AG04449 (cell line): ENCODE data around the gene CTNNBIP1.

Source experiments
- CTCF ChIA-PET: fragments of 350-600 bp; formaldehyde crosslinking; extraction: SDS; loops from one replicate; lab custom pipeline; 2021; ENCODE audit warnings: antibody characterized with exemption; lab: Yijun Ruan, JAX
- POLR2A ChIA-PET: fragments of 400-600, 350-600 bp; formaldehyde crosslinking; extraction: SDS; loops from one replicate; lab custom pipeline; 2020; ENCODE audit warnings: antibody characterized with exemption, inconsistent platforms; lab: Yijun Ruan, JAX
- DNase-seq: peaks from one replicate; pipeline ENCODE4 v3.0.0-alpha.2; 2010; ENCODE audit warnings: low read depth, low spot score
- H3K4me3 ChIP-seq: 2 replicates; pipeline ENCODE4 v1.5.1; 2011; ENCODE audit warnings: low read depth, mild to moderate bottlenecking, control low read depth, low read length
- CTCF ChIP-seq: IDR thresholded peaks from one replicate; pipeline ENCODE4 v1.5.1; 2011; ENCODE audit warnings: mild to moderate bottlenecking, moderate library complexity, low read length, control low read depth, inconsistent platforms; ENCODE audit not compliant: insufficient read depth; ENCODE audit errors: missing control alignments

CTNNBIP1 gene

GRCh38 chr1:9908871-9909233 is 1.2 kb downstream of the CTNNBIP1 start:
- POLR2A ChIA-PET = no interaction called here
- CTCF ChIA-PET = interaction anchor here (0.6 kb wide), 2 partner anchors 15 to 41 kb away, joined by 3 read pairs; no protein-coding TSS in a partner anchor
- TF ChIP-seq CTCF = no peak
- no peak for DNase-seq
- peak overlapping the region; percentile 75 for H3K4me3 ChIP-seq

GRCh38 chr1:9907441-9907840 is 2.6 kb downstream of the CTNNBIP1 start:
- ChIA-PET POLR2A (no interaction called here), CTCF (interaction anchor here (0.7 to 1.0 kb wide), 2 partner anchors 23 to 40 kb away, joined by 3 to 4 read pairs; no protein-coding TSS in a partner anchor)
- no peak for DNase-seq
- no peak for TF ChIP-seq CTCF
- no peak overlapping the region for H3K4me3 ChIP-seq

GRCh38 chr1:9906466-9906865 is 3.6 kb downstream of the CTNNBIP1 start:
- ChIA-PET POLR2A (no interaction called here), CTCF (interaction anchor here (0.9 to 3.3 kb wide), 5 partner anchors 11 to 69 kb away, joined by 3 to 14 read pairs (median 4); no protein-coding TSS in a partner anchor)
- no peak overlapping the region for H3K4me3 ChIP-seq
- DNase-seq = no peak
- no peak for TF ChIP-seq CTCF

- ChIA-PET CTCF (interaction anchor here (0.6 to 3.3 kb wide), 4 partner anchors 11 to 121 kb away, joined by 3 to 14 read pairs (median 4); no protein-coding TSS in a partner anchor), POLR2A (no interaction called here)
- no peak for TF ChIP-seq CTCF
- no peak for DNase-seq
- H3K4me3 ChIP-seq = no peak overlapping the region
These were observed 5.1 kb downstream of the CTNNBIP1 start for GRCh38 chr1:9905010-9905409.

GRCh38 chr1:9904596-9904995 is 5.5 kb downstream of the CTNNBIP1 start:
- TF ChIP-seq CTCF = no peak
- ChIA-PET POLR2A (no interaction called here), CTCF (interaction anchor here (0.6 to 3.3 kb wide), 6 partner anchors 9 to 120 kb away, joined by 3 to 14 read pairs (median 4); no protein-coding TSS in a partner anchor)
- peak; percentile 14 for DNase-seq
- no peak overlapping the region for H3K4me3 ChIP-seq

GRCh38 chr1:9903801-9904527 is 6.1 kb downstream of the CTNNBIP1 start:
- DNase-seq = no peak
- H3K4me3 ChIP-seq = no peak overlapping the region
- POLR2A ChIA-PET = no interaction called here
- no peak for TF ChIP-seq CTCF
- CTCF ChIA-PET = interaction anchor here (0.9 to 3.3 kb wide), 5 partner anchors 9 to 46 kb away, joined by 3 to 14 read pairs (median 5); no protein-coding TSS in a partner anchor
